Measurements from ENCODE around the gene NRL. TPM values are rescaled to one million over a fixed set of nuclear protein-coding genes. Genes with fewer than 3 reads are reported as not detected.
A peak's percentile ranks its signal among the peaks of the same experiment; 100 is the strongest.
"Not testable (repeated sequence)": the region's sequence is repeated elsewhere in the genome, so short reads cannot be mapped to it uniquely, and the experiment has no call there.

NRL gene
- total RNA-seq, 1 experiment from 2014 or later = 0.66 TPM

- no peak for DNase-seq (ENCODE audit: low read depth, low spot score)
- Histone ChIP-seq H3K9me3 (ENCODE audit: control insufficient read depth in 1 of 2, insufficient read depth in 1 of 2, low read depth in 1 of 2, low read length in 2 of 2) (no peaks in the 10 kb centered on the region), H3K27ac (ENCODE audit: low read depth, low read length) (no peak overlapping the region; the same call in 1 of the 2 replicates), H3K36me3 (ENCODE audit: control insufficient read depth in 1 of 2, insufficient read depth in 2 of 2, low read length in 2 of 2) (no peaks in the 10 kb centered on the region), H3K4me2 (ENCODE audit: low read length) (peak overlapping the region; percentile 97), H3K4me3 (replicated peaks in 1 of 2; ENCODE audit: low read depth in 1 of 2, low read length in 2 of 2) (peak overlapping the region; percentile 55 to 73), H3K79me2 (ENCODE audit: insufficient read depth, low read length) (no peaks in the 10 kb centered on the region), H3K9ac (ENCODE audit: low read length) (peak overlapping the region; percentile 43), H4K20me1 (ENCODE audit: insufficient read depth) (no peaks in the 10 kb centered on the region), H3K27me3 (ENCODE audit: insufficient read depth, low read length) (no peaks in the 10 kb centered on the region), H3K4me1 (ENCODE audit: control insufficient read depth in 1 of 2, insufficient read depth in 2 of 2, low read length in 2 of 2) (peaks cover 6 to 25% of the 10 kb centered on the region in 2 experiments; a peak in 3 of 4 replicates), H2AFZ (ENCODE audit: low read depth, low read length, poor library complexity, severe bottlenecking) (peak overlapping the region; percentile 61), H3K9me2 (ENCODE audit: insufficient read depth) (no peaks in the 10 kb centered on the region)
- TF ChIP-seq TCF7L2 (IDR thresholded peaks at IDR 0.05; ENCODE audit: borderline replicate concordance, extremely low read depth, insufficient read depth, insufficient read length) (no peak), ZFX (IDR thresholded peaks at IDR 0.05) (0 out of 2 replicates have a peak, but pooled peaks have one; percentile 22), CTCF (IDR thresholded peaks at IDR 0.05 in 2 of 3, conservative IDR thresholded peaks at IDR 0.05 in 1 of 3; ENCODE audit: borderline replicate concordance in 1 of 3, insufficient read depth in 1 of 3, low read depth in 2 of 3, low read length in 2 of 3) (no peak), FOSL1 (IDR thresholded peaks at IDR 0.05; ENCODE audit: low read depth) (no peak), ELF1 (IDR thresholded peaks at IDR 0.05; ENCODE audit: borderline replicate concordance, low read depth) (no peak), CBX3 (IDR thresholded peaks at IDR 0.05; ENCODE audit: low read depth) (no peak)
- CTCF ChIA-PET = interaction anchor here (1.2 to 1.5 kb wide), 2 partner anchors 40 to 58 kb away, joined by 4 to 6 read pairs; no protein-coding TSS in a partner anchor
- ATAC-seq = peak; percentile 10; the same call in 1 of the 2 replicates
- intact Hi-C loops (cut with micrococcal nuclease) = no loop called here
- POLR2A ChIA-PET = interaction anchor here (1.5 kb wide), 2 partner anchors 43 to 57 kb away, joined by 7 to 9 read pairs; partner anchors contain the start of gene PCK2
- RAD21 ChIA-PET (ENCODE audit: low non-redundant PET in 1 of 2, low total read pairs in 2 of 2, uncharacterized antibody in 2 of 2, unreplicated experiment in 2 of 2) = interaction anchor here in 1 of 2 experiments (1.0 kb wide), 1 partner anchor 58 kb away, joined by 3 read pairs; no protein-coding TSS in a partner anchor
- no TSS peak for BruUV-seq (replicated peaks)
These were observed 63.5 kb downstream of the NRL start for GRCh38 chr14:24051176-24051788.

GRCh38 chr14:24050753-24051152 lies 64.0 kb downstream of the NRL start:
- H3K9ac ChIP-seq (ENCODE audit: low read length); H3K9me3 ChIP-seq (ENCODE audit: control insufficient read depth in 1 of 2, insufficient read depth in 1 of 2, low read depth in 1 of 2, low read length in 2 of 2); H3K36me3 ChIP-seq (ENCODE audit: control insufficient read depth in 1 of 2, insufficient read depth in 2 of 2, low read length in 2 of 2); intact Hi-C loops (cut with micrococcal nuclease); H4K20me1 ChIP-seq (ENCODE audit: insufficient read depth); DNase-seq (ENCODE audit: low read depth, low spot score); BruUV-seq (replicated peaks); H3K27ac ChIP-seq (ENCODE audit: low read depth, low read length); POLR2A ChIA-PET; RAD21 ChIA-PET (ENCODE audit: low non-redundant PET in 1 of 2, low total read pairs in 2 of 2, uncharacterized antibody in 2 of 2, unreplicated experiment in 2 of 2); H3K79me2 ChIP-seq (ENCODE audit: insufficient read depth, low read length); ATAC-seq; H3K4me3 ChIP-seq (replicated peaks in 1 of 2; ENCODE audit: low read depth in 1 of 2, low read length in 2 of 2); H2AFZ ChIP-seq (ENCODE audit: low read depth, low read length, poor library complexity, severe bottlenecking); H3K9me2 ChIP-seq (ENCODE audit: insufficient read depth); H3K4me2 ChIP-seq (ENCODE audit: low read length); H3K27me3 ChIP-seq (ENCODE audit: insufficient read depth, low read length): not testable (repeated sequence)
- CTCF ChIA-PET = interaction anchor here (1.5 kb wide), 1 partner anchor 41 kb away, joined by 4 read pairs; no protein-coding TSS in a partner anchor
- H3K4me1 ChIP-seq (ENCODE audit: control insufficient read depth in 1 of 2, insufficient read depth in 2 of 2, low read length in 2 of 2) = peaks cover 6 to 25% of the 10 kb centered on the region in 2 experiments; a peak in 3 of 4 replicates

- H3K4me1 ChIP-seq (ENCODE audit: control insufficient read depth in 1 of 2, insufficient read depth in 2 of 2, low read length in 2 of 2) = peaks cover 6 to 25% of the 10 kb centered on the region in 2 experiments; a peak in 3 of 4 replicates
- ChIA-PET RAD21 (ENCODE audit: low non-redundant PET in 1 of 2, low total read pairs in 2 of 2, uncharacterized antibody in 2 of 2, unreplicated experiment in 2 of 2) (interaction anchor here in 1 of 2 experiments (0.6 kb wide), 1 partner anchor 58 kb away, joined by 3 read pairs; no protein-coding TSS in a partner anchor), CTCF (interaction anchor here (1.1 kb wide), 1 partner anchor 59 kb away, joined by 3 read pairs; no protein-coding TSS in a partner anchor)
- H3K27me3 ChIP-seq (ENCODE audit: insufficient read depth, low read length); H4K20me1 ChIP-seq (ENCODE audit: insufficient read depth); H3K9me2 ChIP-seq (ENCODE audit: insufficient read depth); intact Hi-C loops (cut with micrococcal nuclease); H3K9me3 ChIP-seq (ENCODE audit: control insufficient read depth in 1 of 2, insufficient read depth in 1 of 2, low read depth in 1 of 2, low read length in 2 of 2); POLR2A ChIA-PET; ATAC-seq; H3K4me3 ChIP-seq (replicated peaks in 1 of 2; ENCODE audit: low read depth in 1 of 2, low read length in 2 of 2); H2AFZ ChIP-seq (ENCODE audit: low read depth, low read length, poor library complexity, severe bottlenecking); H3K9ac ChIP-seq (ENCODE audit: low read length); BruUV-seq (replicated peaks); H3K27ac ChIP-seq (ENCODE audit: low read depth, low read length); H3K79me2 ChIP-seq (ENCODE audit: insufficient read depth, low read length); H3K36me3 ChIP-seq (ENCODE audit: control insufficient read depth in 1 of 2, insufficient read depth in 2 of 2, low read length in 2 of 2); H3K4me2 ChIP-seq (ENCODE audit: low read length); DNase-seq (ENCODE audit: low read depth, low spot score): not testable (repeated sequence)
These were observed 65.7 kb downstream of the NRL start for GRCh38 chr14:24049002-24049401.

Data from HCT116 (cell line).